Measurements from ENCODE around the gene SPRTN.
"Not testable (repeated sequence)": the region's sequence is repeated elsewhere in the genome, so short reads cannot be mapped to it uniquely, and the experiment has no call there.

Gene SPRTN

DNA sequence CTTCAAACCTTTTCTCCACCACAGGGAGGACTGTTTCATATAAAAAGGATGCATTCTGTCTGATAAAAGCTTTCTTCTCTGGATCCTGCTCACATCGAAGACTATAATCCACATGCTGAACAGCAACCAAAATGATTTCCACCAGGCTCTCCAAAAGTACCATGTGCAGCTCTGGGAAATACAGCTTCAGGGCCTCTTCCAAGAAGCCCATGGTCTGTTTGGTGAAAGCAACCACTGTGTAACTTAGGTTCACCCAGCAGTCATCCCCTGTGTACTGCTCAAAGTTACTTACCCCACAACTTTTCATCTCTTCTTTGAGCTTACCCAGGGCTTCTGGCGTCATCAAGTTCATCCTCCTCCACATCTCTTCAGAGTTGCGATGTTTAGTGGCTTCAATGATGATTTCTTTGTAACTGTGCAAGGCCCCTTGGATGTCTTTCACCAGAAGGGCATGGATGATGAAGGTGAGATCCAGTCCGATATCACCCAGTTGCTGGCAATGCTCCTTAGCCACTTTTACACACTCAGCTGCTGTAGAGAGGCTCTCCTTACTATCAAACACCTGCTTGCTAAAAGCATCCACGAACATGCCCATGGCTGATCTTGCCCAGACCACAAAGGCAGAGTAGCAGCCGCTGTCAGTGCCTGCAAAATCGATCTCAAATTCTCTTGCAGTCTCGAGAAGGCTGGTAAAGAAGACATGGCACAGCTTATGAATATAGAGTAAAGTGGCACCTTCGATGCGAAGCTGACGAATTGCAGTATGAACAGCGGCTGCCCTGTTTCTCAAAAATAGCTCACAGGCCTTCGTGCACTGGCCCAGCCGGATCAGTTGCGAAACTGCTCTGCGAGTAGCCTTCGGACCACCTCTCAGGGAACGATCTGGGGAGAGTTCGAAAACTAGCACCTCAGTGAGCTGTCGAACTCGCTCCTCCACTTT lies 2.2 kb upstream of the SPRTN start:
- no peak for DNase-seq

DNA sequence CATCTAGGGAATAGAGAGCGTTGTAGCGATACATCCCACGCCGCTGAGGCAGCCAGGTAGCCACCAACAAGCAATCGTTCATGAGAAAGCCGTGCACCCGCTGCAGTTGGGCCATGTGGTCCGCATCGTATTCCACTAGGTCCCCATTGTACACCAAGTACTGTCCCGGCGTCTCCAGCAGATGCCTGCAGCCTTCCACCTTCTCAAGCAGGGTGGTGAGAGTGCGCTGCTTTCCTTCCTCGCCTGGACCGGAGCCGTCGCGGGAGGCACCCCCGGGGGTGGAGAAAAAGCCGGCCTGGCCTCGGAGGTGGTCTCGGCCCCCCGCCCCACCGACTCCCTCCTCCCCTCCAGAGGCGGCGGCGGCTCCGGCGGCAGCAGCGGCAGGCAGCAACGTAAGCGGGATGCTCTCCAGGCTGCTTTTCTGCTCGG lies 1.0 kb upstream of the SPRTN start:
- no peak for DNase-seq

GRCh38 chr1:231337472-231338269 lies 422 bp upstream of the SPRTN start, which contains the start of gene EXOC8:
TSS of gene EXOC8 (minus strand) at chr1:231337852. CDS start at chr1:231337745, 107 bp downstream.
- peak; percentile 95 for DNase-seq

DNA sequence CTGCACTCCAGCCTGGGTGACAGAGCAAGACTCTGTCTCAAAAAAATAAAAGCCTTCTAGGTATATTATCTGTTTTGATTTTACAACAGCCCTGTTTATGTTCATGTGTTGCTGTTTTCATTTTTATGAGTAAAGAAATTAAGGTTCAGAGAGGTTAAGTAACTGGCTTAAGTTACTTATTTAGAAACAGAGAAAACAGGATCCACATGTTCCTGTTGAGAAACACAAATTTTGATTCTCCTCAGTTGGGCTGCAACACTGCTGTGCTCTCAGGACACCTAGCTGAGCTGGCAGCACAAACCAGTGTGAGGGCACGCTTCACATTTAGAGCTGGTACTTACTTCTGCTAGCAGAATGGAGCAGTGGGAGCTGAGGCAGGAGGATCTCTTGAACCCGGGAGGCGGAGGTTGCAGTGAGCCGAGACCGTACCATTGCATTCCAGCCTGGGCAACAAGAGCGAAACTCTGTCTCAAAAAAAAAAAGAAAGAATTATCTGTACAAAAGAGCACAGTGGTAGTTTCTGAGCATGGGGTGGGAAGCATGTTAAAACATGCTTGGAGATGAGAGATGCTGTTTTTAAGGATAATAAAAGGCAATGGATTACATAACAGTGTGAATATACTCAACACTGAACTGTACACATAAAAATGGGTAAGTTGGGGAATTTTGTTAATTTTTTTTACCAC lies 2.4 kb downstream of the SPRTN start:
- no peak for DNase-seq

DNA sequence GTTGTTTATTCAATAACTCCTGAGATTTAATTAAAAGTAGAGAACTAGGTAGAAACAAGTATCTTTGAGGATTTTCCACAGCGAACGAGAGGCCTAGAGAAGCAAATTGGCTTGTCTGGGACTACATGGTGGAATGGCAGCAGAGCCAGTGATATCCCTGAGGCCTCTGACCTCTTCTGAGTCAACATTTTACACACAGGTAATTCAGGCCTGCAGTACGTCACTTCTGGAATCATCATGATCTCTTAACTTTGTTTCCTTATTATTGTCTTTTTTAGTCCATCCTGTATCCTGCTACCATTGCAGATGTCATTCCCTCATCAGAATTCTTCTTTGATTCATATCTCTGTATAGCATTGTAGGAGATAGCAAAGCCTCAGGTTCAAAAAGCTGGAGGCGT lies 9.9 kb downstream of the SPRTN start:
- no peak for DNase-seq

DNA sequence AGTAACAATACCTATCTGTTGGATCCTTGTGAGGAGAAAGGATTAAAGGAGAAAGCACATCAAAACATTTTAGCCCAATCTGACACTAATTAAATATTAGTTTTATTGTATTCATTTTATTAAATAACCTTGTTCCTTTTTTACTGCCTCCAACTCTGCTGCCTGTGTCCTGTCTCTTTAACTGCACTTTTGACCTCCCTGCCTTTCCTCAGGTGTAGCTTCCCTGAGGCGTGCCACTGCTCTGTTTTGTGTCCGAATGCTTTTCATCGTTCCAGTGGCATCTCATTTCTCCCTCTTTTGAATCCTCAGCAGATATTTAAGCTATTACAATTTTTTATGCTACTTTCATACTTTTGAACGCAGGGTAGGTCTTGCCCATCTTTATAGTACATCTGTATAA lies 10.3 kb downstream of the SPRTN start:
- no peak for DNase-seq

- not testable (repeated sequence) for DNase-seq
These were observed 10.8 kb downstream of the SPRTN start for GRCh38 chr1:231348856-231349255.

DNA sequence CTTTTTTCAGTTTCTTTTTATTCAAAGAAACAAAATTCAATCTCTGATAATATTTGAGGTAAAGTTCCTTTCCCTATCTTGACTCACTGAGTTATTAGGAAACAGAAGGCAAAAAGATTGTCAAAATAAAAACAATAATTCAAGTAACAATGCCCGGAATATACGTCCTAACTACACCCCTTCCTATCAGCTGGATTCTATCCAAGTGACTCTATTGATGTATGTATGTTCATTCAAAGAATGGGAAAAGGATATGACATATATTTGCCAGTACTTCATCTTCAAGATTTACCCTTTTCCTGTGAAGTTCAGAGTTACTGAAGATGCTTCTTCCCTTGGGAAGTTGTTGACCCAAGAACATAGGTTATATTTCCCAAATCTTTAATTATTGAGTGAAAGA lies 13.7 kb downstream of the SPRTN start:
- no peak for DNase-seq

DNA sequence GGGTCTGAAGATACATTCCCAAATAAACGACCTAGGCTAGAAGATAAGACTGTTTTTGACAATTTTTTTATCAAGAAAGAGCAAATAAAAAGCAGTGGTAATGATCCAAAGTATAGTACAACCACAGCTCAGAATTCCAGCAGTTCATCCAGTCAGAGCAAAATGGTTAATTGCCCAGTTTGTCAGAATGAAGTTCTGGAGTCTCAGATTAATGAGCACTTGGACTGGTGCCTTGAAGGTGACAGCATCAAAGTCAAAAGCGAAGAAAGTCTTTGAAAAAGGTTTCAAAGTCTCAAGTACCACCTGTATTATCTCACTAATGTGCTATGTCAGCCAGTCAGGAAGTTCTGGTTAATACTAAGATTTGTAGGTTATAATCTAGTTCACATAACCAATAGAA lies 15.0 kb downstream of the SPRTN start:
- DNase-seq: no peak

DNA sequence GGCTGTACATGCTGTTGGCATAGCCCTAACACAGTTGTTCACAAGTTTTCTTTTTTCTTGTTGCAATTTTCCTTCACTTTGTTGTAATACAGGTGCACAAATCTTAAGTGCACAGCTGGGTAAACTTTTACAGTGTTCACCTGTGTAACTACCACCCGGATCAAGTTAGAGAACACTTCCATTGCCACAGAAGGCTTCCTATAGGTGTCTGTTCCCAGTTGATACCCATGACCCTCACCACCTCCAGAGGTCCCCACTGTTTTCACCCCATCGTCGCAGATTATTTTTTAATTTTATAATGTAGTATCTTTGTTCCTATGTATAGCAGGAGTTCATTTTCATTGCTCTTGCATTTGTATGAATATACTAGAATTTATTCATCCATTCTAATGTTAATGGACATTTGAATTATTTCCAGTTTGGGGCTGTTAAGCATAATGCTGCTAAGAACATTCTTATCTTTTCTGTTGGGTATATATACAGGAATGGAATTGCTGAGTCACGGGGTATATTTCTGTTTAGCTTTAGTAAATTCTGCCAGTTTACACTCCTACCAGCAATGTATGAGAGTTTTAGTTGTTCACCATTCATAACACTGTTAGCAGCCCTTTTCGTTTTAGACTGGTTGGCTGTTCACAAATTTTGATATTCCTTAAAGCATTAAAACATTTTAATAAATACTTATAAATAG lies 16.4 kb downstream of the SPRTN start:
- no peak for DNase-seq

DNA sequence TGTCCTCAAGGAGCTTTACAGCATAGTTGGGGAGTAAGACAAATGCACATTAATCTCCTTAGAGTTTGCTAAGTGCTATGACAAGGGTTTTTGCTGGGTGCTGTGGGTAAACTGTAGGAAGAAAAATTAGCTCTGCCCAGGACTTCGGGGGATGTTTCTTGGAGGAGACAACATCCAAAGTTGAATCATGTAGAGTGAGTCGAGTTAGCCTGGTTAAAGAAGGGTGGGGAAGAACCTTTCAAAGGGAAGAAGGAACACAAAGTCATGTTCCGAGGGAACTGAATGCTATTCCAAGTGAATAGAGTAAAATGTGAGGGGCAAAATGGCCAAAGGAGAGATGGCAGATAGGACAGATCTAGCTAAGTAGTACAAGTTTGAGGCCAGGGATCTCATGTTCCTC lies 17.1 kb downstream of the SPRTN start:
- DNase-seq: no peak

GRCh38 chr1:231357187-231357772 lies 19.2 kb downstream of the SPRTN start:
- no peak for DNase-seq

- no peak for DNase-seq
These were observed 19.8 kb downstream of the SPRTN start for GRCh38 chr1:231357831-231358354.

DNA sequence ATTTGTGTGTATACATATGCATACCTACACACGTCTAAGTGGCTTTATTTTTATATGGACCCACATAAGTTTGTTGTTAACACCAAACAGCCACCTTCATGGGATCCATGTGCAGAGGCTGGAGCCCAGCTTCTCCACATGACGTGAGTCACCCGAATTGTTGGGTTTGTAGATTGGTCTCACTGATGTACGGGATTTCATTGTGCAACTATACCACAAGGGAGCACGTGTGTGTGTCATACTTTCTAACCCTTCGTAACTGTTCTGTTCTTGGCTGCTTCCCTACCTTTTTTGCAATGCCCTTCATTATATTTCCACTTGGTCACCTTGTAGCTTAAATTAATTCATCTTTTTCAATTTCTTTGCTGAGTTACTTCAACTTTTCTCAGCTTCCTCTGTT lies 21.0 kb downstream of the SPRTN start:
- no peak for DNase-seq

DNA sequence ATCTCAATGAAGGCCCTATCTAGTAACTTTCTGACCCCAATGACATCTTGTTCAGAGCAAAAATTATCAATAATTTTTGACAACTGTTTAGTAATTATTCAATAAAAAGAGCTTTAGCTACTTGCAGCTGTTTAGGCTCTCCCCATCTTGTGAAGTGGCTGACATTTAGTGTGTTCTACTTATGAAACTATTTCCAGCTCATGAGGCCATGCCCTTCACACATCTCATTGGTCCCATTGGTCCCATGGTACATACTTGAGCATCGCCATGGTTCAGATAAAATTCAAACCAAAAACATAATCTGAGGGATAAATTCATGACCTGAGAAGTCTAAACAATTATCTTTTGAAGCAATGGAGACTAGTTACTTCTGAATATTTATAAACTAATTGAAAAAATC lies 24.2 kb downstream of the SPRTN start:
- no peak for DNase-seq

- no peak for DNase-seq
These were observed 25.5 kb downstream of the SPRTN start for GRCh38 chr1:231363624-231364023.

DNA sequence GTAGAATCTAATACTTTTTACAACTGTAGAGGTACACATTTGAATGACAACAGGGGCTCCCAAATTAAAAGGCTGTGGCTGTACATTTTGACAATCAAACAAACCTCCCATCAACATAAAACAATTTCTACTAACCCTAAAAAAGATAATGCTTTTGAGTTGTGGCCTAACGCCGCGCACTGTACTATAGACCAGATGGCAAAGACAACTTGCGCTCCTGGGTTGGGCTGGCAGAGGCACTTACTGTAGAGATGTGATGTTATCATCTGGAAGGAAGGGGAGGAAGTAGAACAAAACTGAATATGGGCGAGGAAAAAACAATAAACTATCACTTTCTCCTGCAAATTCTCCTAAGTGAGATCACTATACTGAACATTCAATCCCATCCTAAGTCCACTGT lies 26.1 kb downstream of the SPRTN start:
- no peak for DNase-seq

DNA sequence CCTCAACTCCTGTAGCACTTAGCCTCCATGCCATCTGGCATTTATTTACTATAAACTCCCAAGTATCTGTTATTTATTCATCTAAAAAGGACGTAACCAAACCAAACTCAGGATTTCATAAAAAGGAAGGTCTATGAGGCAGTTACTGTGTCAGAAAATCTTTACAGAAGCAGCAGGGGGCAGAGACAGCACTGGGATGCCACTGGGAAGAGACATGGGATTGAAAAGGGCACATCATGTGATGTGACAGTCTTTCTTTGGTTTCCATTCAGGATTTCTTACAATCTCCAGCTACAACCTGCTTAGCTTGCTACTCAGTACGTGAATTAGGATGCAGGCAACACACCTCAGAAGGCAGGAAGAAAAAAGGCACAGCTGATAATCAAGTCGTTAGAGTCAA lies 31.2 kb downstream of the SPRTN start:
- DNase-seq: no peak

DNA sequence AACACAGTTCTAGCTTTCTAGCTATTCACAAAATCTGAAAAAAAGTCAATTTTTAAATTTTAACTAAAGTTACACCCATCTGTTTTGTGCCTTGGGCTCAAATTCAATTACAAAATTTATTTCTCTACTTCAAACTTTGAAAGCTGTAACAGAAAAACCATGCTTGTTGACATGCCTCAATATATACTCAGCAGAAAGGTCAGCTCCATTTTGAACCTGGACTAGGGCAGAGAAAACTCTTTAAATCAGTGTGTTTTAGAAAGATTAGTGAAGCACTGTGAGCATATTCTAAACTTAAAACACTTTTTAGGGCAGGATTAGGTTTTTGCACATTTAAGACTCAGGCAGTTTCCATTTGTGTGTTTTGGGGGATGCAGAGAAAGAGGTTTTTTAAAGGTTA lies 34.4 kb downstream of the SPRTN start:
- no peak for DNase-seq

GRCh38 chr1:231374394-231374793 lies 36.3 kb downstream of the SPRTN start:
- DNase-seq: no peak

GRCh38 chr1:231376101-231376500 lies 38.0 kb downstream of the SPRTN start:
- DNase-seq: no peak

Data from T-helper 9 cell (primary cell).